DND-41 (cell line): ENCODE results near the gene CDHR1.
"Not testable (repeated sequence)": the region's sequence is repeated elsewhere in the genome, so short reads cannot be mapped to it uniquely, and the experiment has no call there.

Source experiments
- ATAC-seq: fragments of 200-7000 bp; cut with Tn5 transposase; 3 replicates; pipeline ENCODE4 v1.9.1; 2021; ENCODE audit warnings: low read depth; ENCODE audit not compliant: insufficient read depth
- DNase-seq: peaks from one replicate; pipeline ENCODE4 v3.0.0-alpha.2; 2020
- H2AFZ ChIP-seq: 2 replicates; pipeline ENCODE4 v1.6.0; 2012; ENCODE audit warnings: low read depth, low read length
- H3K27ac ChIP-seq: 2 replicates; pipeline ENCODE4 v1.5.1; 2012; ENCODE audit warnings: low read length, inconsistent platforms
- H3K27me3 ChIP-seq: fragments of 200-600 bp; sonication (generic); 2 replicates; pipeline ENCODE4 v1.6.0; 2012; ENCODE audit warnings: low read length, mild to moderate bottlenecking, inconsistent platforms; ENCODE audit not compliant: insufficient read depth, poor library complexity
- H3K36me3 ChIP-seq: 2 replicates; pipeline ENCODE4 v1.5.1; 2012; ENCODE audit warnings: low read length, inconsistent platforms; ENCODE audit not compliant: insufficient read depth
- H3K4me1 ChIP-seq: 2 replicates; pipeline ENCODE4 v1.5.1; 2012; ENCODE audit warnings: mild to moderate bottlenecking, low read length; ENCODE audit not compliant: insufficient read depth
- H3K4me2 ChIP-seq: 2 replicates; pipeline ENCODE4 v1.6.0; 2012; ENCODE audit warnings: mild to moderate bottlenecking, moderate library complexity, low read length, inconsistent platforms; ENCODE audit not compliant: insufficient read depth
- H3K4me3 ChIP-seq, 2 experiments: fragments of 200-600 bp in 1 of 2; shearing (Covaris generic) in 1 of 2; 2 replicates each; pipeline ENCODE4 v1.5.1; 2012 to 2016; ENCODE audit warnings: inconsistent platforms in 2 of 2, low read length in 2 of 2, mild to moderate bottlenecking in 2 of 2, low read depth in 1 of 2, moderate library complexity in 1 of 2
- H3K79me2 ChIP-seq: 2 replicates; pipeline ENCODE4 v1.6.0; 2012; ENCODE audit warnings: low read length, inconsistent platforms; ENCODE audit not compliant: insufficient read depth
- H3K9ac ChIP-seq: 2 replicates; pipeline ENCODE4 v1.6.0; 2012; ENCODE audit warnings: low read depth, mild to moderate bottlenecking, inconsistent platforms, low read length, moderate library complexity
- H3K9me3 ChIP-seq: 2 replicates; pipeline ENCODE4 v1.5.1; 2012; ENCODE audit warnings: low read length, moderate library complexity, mild to moderate bottlenecking, inconsistent platforms; ENCODE audit not compliant: insufficient read depth, severe bottlenecking
- H4K20me1 ChIP-seq: 2 replicates; pipeline ENCODE4 v1.6.0; 2012; ENCODE audit warnings: low read length; ENCODE audit not compliant: insufficient read depth
- EZH2 ChIP-seq: IDR thresholded peaks from 3 replicates; pipeline ENCODE4 v1.6.1; 2012; ENCODE audit warnings: borderline replicate concordance, low read depth, mild to moderate bottlenecking, moderate library complexity, low read length, inconsistent platforms; ENCODE audit not compliant: severe bottlenecking
- TF ChIP-seq, protein P1 (sequence below): IDR thresholded peaks from 2 replicates; pipeline ENCODE4 v1.5.1; 2012; ENCODE audit warnings: borderline replicate concordance, low read length, moderate library complexity, mild to moderate bottlenecking; ENCODE audit not compliant: poor library complexity, severe bottlenecking; ENCODE audit errors: extremely low read depth

Gene CDHR1

DNA sequence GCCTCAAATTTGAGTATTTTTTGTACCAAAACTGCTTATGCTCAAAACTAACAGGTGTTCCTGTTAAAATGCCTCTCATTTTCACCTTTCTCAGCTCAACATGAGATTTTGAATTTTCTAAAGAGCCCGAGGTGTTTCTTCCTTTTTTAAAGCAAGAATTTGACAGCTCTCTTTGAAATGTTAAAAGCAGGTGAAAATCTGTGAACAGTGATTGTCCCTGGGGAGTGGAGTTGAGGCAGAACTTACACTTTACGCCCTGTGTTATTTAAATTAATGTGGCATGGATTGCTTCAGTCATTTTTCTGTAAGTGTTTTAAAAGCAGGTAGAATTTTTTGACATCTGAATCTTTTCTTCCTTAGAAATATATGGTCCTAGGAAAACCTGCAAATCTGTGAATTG is 29.9 kb upstream of the CDHR1 start:
- TF ChIP-seq EZH2, result no peak
- TF ChIP-seq, protein P1, sequence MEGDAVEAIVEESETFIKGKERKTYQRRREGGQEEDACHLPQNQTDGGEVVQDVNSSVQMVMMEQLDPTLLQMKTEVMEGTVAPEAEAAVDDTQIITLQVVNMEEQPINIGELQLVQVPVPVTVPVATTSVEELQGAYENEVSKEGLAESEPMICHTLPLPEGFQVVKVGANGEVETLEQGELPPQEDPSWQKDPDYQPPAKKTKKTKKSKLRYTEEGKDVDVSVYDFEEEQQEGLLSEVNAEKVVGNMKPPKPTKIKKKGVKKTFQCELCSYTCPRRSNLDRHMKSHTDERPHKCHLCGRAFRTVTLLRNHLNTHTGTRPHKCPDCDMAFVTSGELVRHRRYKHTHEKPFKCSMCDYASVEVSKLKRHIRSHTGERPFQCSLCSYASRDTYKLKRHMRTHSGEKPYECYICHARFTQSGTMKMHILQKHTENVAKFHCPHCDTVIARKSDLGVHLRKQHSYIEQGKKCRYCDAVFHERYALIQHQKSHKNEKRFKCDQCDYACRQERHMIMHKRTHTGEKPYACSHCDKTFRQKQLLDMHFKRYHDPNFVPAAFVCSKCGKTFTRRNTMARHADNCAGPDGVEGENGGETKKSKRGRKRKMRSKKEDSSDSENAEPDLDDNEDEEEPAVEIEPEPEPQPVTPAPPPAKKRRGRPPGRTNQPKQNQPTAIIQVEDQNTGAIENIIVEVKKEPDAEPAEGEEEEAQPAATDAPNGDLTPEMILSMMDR, result no peak
- H3K4me3 ChIP-seq, result no peak overlapping the region
- H2AFZ ChIP-seq, result no peak overlapping the region
- no peak overlapping the region for H3K9ac ChIP-seq
- no peak overlapping the region for H3K27ac ChIP-seq
- no peak overlapping the region for H3K4me2 ChIP-seq
- peaks cover 7% of the 10 kb centered on the region for H3K27me3 ChIP-seq
- H3K4me1 ChIP-seq, result no peaks in the 10 kb centered on the region
- no peaks in the 10 kb centered on the region for H3K79me2 ChIP-seq
- no peaks in the 10 kb centered on the region for H3K36me3 ChIP-seq
- no peaks in the 10 kb centered on the region for H3K9me3 ChIP-seq
- ATAC-seq (no peak), DNase-seq (no peak)
- no peaks in the 10 kb centered on the region for H4K20me1 ChIP-seq

DNA sequence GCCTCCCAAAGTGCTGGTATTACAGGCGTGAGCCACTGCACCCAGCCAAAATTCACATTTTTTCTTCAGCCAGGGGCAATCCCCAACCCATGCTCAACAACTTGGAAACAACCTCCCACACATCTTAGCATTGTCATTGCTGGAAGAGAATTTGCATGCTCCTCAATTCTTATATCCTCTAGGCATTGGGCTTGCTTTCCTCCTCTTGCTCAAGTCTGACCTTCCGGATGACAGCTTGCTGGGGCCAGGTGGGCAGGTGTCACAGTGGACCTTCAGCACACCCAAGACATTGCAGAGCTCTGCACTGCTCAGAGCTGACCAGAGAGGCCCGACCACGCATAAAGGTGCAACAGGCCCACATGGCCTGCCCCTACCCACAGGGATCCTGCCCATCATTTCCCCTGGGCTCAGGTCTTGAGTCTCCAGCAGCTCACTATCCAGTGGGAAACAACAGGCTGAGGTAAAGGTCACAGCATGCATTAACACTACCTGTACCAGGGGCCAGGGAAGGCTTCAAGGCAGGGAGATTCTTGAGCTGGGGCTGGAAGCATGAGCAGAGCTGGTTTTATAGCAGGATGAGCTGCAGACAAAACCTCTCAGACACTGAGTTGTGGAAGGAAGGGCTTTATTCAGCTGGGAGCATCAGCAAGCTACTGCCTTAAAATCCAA is 27.6 kb upstream of the CDHR1 start:
- no peaks in the 10 kb centered on the region for H3K4me1 ChIP-seq
- H3K79me2 ChIP-seq, result no peaks in the 10 kb centered on the region
- no peak for ATAC-seq

DNA sequence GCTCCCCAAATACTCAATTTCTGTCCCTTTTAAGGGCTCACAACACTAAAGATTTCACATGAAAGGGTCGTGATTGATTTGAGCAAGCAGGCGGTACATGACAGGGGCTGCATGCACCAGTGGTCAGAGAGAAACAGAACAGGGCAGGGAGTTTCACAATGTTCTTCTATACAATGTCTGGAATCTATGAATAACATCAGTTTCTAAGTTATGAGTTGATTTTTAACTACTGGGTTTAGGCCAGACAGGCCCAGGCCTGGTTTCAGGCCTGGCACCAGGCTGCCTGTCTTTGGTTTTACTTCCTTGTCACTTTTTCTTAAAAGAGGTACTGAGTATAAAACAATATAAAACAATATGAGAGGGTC is 27.1 kb upstream of the CDHR1 start:
- not testable (repeated sequence) for H3K27ac ChIP-seq, H3K9ac ChIP-seq, H2AFZ ChIP-seq, H3K36me3 ChIP-seq, ATAC-seq, DNase-seq, H3K27me3 ChIP-seq, H3K9me3 ChIP-seq, H3K4me3 ChIP-seq, H4K20me1 ChIP-seq, H3K79me2 ChIP-seq, H3K4me1 ChIP-seq, H3K4me2 ChIP-seq

More for the DNA sequence above, 27.6 kb upstream of the CDHR1 start:
- H3K9me3 ChIP-seq, result no peaks in the 10 kb centered on the region
- no peak overlapping the region for H2AFZ ChIP-seq
- no peak overlapping the region for H3K27ac ChIP-seq
- H3K27me3 ChIP-seq, result peaks cover 7% of the 10 kb centered on the region
- TF ChIP-seq EZH2, result no peak
- TF ChIP-seq, protein P1, result no peak
- DNase-seq, result no peak
- H3K36me3 ChIP-seq, result no peaks in the 10 kb centered on the region
- no peak overlapping the region for H3K4me2 ChIP-seq
- H4K20me1 ChIP-seq, result no peaks in the 10 kb centered on the region
- no peak overlapping the region for H3K4me3 ChIP-seq
- H3K9ac ChIP-seq, result no peak overlapping the region

DNA sequence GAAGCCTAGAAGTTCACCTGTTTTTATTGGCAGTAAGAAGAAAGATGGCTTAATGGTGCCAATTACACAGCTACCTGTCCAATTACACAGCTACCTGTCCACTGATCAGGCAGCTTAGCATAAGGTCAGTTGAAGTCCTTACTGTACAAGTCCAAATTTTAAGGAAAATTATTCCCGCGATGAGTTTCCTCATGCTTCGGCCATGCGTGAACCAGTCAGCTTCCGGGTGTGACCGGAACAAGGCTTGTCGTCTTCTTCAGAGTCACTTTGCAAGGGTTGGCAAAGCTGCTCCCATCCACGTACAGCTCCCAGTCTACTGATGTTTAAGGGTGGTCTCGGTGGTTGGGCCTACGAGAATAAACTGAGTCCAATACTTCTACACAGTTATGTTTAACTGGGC is 26.0 kb upstream of the CDHR1 start:
- H3K79me2 ChIP-seq, H4K20me1 ChIP-seq, H2AFZ ChIP-seq, H3K9ac ChIP-seq, H3K4me2 ChIP-seq, H3K36me3 ChIP-seq, H3K27ac ChIP-seq, H3K4me1 ChIP-seq, H3K9me3 ChIP-seq, ATAC-seq, DNase-seq, H3K4me3 ChIP-seq, H3K27me3 ChIP-seq: not testable (repeated sequence)

DNA sequence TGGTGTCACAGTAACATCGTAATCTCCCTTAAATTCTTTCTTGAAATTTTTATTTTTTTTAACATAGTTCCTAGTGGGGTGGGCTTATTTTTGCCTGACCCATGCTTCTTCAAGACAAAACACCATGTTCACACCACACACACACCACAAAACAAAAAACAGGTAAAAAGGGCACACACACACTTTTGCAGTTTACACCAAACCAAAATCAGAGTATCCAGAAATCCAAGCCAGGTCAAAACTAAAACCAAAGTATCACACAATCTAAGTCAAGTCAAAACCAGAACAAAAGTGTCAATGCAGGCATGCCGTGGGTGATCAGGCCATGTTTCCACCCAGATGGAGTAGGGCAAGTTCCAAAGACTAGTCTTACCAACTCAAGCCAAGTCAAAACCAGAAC is 23.1 kb upstream of the CDHR1 start:
- not testable (repeated sequence) for ATAC-seq, H3K9me3 ChIP-seq, H3K27me3 ChIP-seq, H3K4me1 ChIP-seq, H3K4me2 ChIP-seq, H3K79me2 ChIP-seq, H3K27ac ChIP-seq, DNase-seq, H3K4me3 ChIP-seq, H2AFZ ChIP-seq, H3K9ac ChIP-seq, H3K36me3 ChIP-seq, H4K20me1 ChIP-seq

DNA sequence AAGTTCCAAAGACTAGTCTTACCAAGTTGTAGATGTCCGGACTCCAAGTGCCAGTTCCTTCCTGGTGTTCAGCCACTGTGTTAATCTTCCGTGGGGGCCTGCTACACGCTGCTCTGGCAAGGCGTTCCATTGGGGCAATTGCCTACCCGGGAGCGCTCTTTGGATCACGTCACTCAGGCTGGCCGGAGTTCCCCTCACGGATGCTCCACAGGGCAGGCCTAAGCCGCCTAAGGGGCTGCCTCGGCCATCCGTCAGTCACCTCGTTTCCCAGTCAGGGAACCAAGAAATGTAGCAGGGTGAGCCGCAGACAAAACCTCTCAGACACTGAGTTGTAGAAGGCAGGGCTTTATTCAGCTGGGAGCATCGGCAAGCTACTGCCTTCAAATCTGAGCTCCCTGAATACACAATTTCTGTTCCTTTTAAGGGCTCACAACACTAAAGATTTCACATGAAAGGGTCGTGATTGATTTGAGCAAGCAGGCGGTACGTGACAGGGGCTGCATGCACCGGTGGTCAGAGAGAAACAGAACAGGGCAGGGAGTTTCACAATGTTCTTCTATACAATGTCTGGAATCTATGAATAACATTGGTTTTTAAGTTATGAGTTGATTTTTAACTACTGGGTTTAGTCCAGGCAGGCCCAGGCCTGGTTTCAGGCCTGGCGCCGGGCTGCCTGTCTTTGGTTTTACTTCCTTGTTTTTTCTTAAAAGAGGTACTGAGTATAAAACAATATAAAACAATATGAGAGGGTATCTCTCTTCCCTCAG is 22.5 kb upstream of the CDHR1 start:
- H3K4me3 ChIP-seq, H3K36me3 ChIP-seq, H2AFZ ChIP-seq, H4K20me1 ChIP-seq, H3K4me2 ChIP-seq, H3K27ac ChIP-seq, ATAC-seq, H3K9me3 ChIP-seq, H3K79me2 ChIP-seq, H3K9ac ChIP-seq, H3K4me1 ChIP-seq, H3K27me3 ChIP-seq, DNase-seq: not testable (repeated sequence)
